Tibial nerve (tissue), 4 donors: ENCODE results near the gene ZNF669.

Experiments used
- EP300 ChIP-seq, 2 donors: sonication (generic); formaldehyde crosslinking; IDR thresholded peaks; one replicate each; pipeline ENCODE4 v1.6.1; 2017; ENCODE audit warnings: antibody characterized with exemption in 2 of 2, mild to moderate bottlenecking in 1 of 2
- POLR2A ChIP-seq, 2 donors: fragments of 450-650 bp; IDR thresholded peaks; one replicate each; pipeline ENCODE4 v1.6.1; 2017; ENCODE audit warnings: antibody characterized with exemption in 2 of 2, mild to moderate bottlenecking in 2 of 2, moderate library complexity in 2 of 2
- TF ChIP-seq, protein P1 (sequence below), 5 experiments: fragments of 200-600 bp in 3 of 5; fragments of 450-650 bp in 2 of 5; sonication (generic) in 3 of 5; IDR thresholded peaks; one replicate each; pipeline ENCODE4 v1.5.1; 2016 to 2019; ENCODE audit warnings: antibody characterized with exemption in 5 of 5, mild to moderate bottlenecking in 3 of 5, moderate library complexity in 2 of 5

DNA sequence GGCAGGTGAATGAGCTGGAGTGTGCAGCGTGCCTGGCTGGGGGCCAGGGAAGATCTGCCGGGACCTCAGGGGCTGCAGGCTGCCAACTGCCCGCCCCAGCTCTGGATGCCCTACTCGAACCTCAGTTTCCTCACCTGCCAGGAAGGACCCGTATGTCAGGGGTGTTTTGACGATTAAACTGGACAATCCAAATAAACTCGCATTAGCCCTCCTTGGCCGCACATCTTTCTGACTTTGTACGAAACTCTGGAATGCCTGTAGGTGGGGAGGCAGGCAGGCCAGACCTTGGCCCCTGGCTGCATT lies 8.3 kb upstream of the ZNF669 start:
- TF ChIP-seq POLR2A (IDR thresholded peaks at IDR 0.05), result no peak
- TF ChIP-seq, protein P1, sequence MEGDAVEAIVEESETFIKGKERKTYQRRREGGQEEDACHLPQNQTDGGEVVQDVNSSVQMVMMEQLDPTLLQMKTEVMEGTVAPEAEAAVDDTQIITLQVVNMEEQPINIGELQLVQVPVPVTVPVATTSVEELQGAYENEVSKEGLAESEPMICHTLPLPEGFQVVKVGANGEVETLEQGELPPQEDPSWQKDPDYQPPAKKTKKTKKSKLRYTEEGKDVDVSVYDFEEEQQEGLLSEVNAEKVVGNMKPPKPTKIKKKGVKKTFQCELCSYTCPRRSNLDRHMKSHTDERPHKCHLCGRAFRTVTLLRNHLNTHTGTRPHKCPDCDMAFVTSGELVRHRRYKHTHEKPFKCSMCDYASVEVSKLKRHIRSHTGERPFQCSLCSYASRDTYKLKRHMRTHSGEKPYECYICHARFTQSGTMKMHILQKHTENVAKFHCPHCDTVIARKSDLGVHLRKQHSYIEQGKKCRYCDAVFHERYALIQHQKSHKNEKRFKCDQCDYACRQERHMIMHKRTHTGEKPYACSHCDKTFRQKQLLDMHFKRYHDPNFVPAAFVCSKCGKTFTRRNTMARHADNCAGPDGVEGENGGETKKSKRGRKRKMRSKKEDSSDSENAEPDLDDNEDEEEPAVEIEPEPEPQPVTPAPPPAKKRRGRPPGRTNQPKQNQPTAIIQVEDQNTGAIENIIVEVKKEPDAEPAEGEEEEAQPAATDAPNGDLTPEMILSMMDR (IDR thresholded peaks at IDR 0.05), result no peak
- no peak for TF ChIP-seq EP300 (IDR thresholded peaks at IDR 0.05)
